Measurements from ENCODE around the gene INAVA. TPM values are rescaled to one million over a fixed set of nuclear protein-coding genes. Genes with fewer than 3 reads are reported as not detected.
A peak's percentile ranks its signal among the peaks of the same experiment; 100 is the strongest.

Gene INAVA
- total and polyA plus RNA-seq, 2 of the 13 experiments (the other 11 are each of a cell fraction or from before 2014, with no cell fraction given) = 6.0 to 13.5 TPM

GRCh38 chr1:200899451-200899915 is 4.8 kb downstream of the INAVA start (continued):
- TF ChIP-seq ZNF740 (CRISPR knock-in tag; IDR thresholded peaks at IDR 0.05) (no peak), FOXJ3 (CRISPR knock-in tag; IDR thresholded peaks at IDR 0.05; ENCODE audit: borderline replicate concordance) (peak; percentile 51; the same call in 1 of the 2 replicates), AHR (CRISPR knock-in tag; IDR thresholded peaks at IDR 0.05) (no peak), BRD4 (CRISPR knock-in tag; IDR thresholded peaks at IDR 0.05) (no peak), ZNF883 (CRISPR knock-in tag; IDR thresholded peaks at IDR 0.05; ENCODE audit: not compliant biosample characterization) (no peak), ZNF567 (CRISPR knock-in tag; IDR thresholded peaks at IDR 0.05; ENCODE audit: borderline replicate concordance) (no peak), ZNF335 (CRISPR knock-in tag; IDR thresholded peaks at IDR 0.05) (no peak), ZNF777 (CRISPR knock-in tag; IDR thresholded peaks at IDR 0.05) (no peak), POLR2G (IDR thresholded peaks at IDR 0.05; ENCODE audit: low read depth, low read length) (no peak), XBP1 (CRISPR knock-in tag; IDR thresholded peaks at IDR 0.05) (no peak), ZNF230 (CRISPR knock-in tag; IDR thresholded peaks at IDR 0.05) (no peak), ATM (IDR thresholded peaks at IDR 0.05; ENCODE audit: borderline replicate concordance) (no peak), HES4 (CRISPR knock-in tag; IDR thresholded peaks at IDR 0.05; ENCODE audit: borderline replicate concordance) (no peak), ZNF607 (CRISPR knock-in tag; IDR thresholded peaks at IDR 0.05; ENCODE audit: borderline replicate concordance) (no peak), ZNF639 (CRISPR knock-in tag; conservative IDR thresholded peaks at IDR 0.05) (no peak), ZKSCAN1 (IDR thresholded peaks at IDR 0.05; ENCODE audit: low read length) (no peak), HNF1A (IDR thresholded peaks at IDR 0.05; ENCODE audit: low read depth) (no peak), HNF1A (CRISPR knock-in tag; IDR thresholded peaks at IDR 0.05; ENCODE audit: borderline replicate concordance) (peak; percentile 61; the same call in 1 of the 2 replicates), NONO (IDR thresholded peaks at IDR 0.05) (no peak), NONO (CRISPR knock-in tag; conservative IDR thresholded peaks at IDR 0.05) (no peak), NFKBIZ (CRISPR knock-in tag; IDR thresholded peaks at IDR 0.05) (no peak), ZNF337 (CRISPR knock-in tag; IDR thresholded peaks at IDR 0.05; ENCODE audit: borderline replicate concordance, low read depth) (no peak), SPEN (CRISPR knock-in tag; IDR thresholded peaks at IDR 0.05; ENCODE audit: low read depth) (no peak), MXD1 (CRISPR knock-in tag; IDR thresholded peaks at IDR 0.05) (no peak), ZSCAN9 (CRISPR knock-in tag; IDR thresholded peaks at IDR 0.05; ENCODE audit: borderline replicate concordance) (no peak), ZNF619 (CRISPR knock-in tag; IDR thresholded peaks at IDR 0.05) (no peak)
